H1 (cell line): ENCODE results near the gene ARHGAP4. TPM values are rescaled to one million over a fixed set of nuclear protein-coding genes. Genes with fewer than 3 reads are reported as not detected.

ENCODE experiments used
- CTCF ChIA-PET: fragments of 300-600 bp; sonication (Branson Sonifier 250); formaldehyde crosslinking; loops from one replicate; lab custom pipeline; 2021; ENCODE audit not compliant: partially characterized antibody; lab: Charles Lee
- POLR2A ChIA-PET: fragments of 300-600 bp; sonication (Branson Sonifier 250); formaldehyde crosslinking; loops from one replicate; lab custom pipeline; 2021; ENCODE audit warnings: inconsistent platforms; ENCODE audit not compliant: partially characterized antibody; lab: Charles Lee
- DNase-seq, 2 experiments: peaks; one replicate each; pipeline versions ENCODE4 v3.0.0 to v3.0.0-alpha.2; 2010 to 2022; ENCODE audit warnings: low spot score in 2 of 2, low read depth in 1 of 2, mixed read lengths in 1 of 2
- FAIRE-seq: peaks from 2 replicates; lab custom pipeline; 2011; peaks lifted over from hg19 to GRCh38; lab: Jason Lieb, UNC
- H2AFZ ChIP-seq: 2 replicates; pipeline ENCODE4 v1.8.1; 2012; ENCODE audit warnings: low read length, inconsistent platforms
- H2AK5ac ChIP-seq: 2 replicates; pipeline ENCODE4 v1.6.1; 2013; ENCODE audit warnings: low read depth, low read length
- H2BK120ac ChIP-seq: replicated peaks from 2 replicates; pipeline ENCODE3; 2013; ENCODE audit warnings: low read depth, low read length, inconsistent platforms
- H2BK12ac ChIP-seq: 2 replicates; pipeline ENCODE4 v1.6.1; 2013; ENCODE audit warnings: low read depth, low read length
- H2BK15ac ChIP-seq: 2 replicates; pipeline ENCODE4 v1.6.1; 2013; ENCODE audit warnings: low read length
- H2BK20ac ChIP-seq: 2 replicates; pipeline ENCODE4 v1.6.1; 2013; ENCODE audit warnings: low read length
- H2BK5ac ChIP-seq: 2 replicates; pipeline ENCODE4 v1.6.1; 2013; ENCODE audit warnings: low read depth, low read length
- H3K14ac ChIP-seq: 2 replicates; pipeline ENCODE4 v1.6.1; 2013; ENCODE audit warnings: inconsistent platforms; ENCODE audit not compliant: insufficient read length
- H3K18ac ChIP-seq: 2 replicates; pipeline ENCODE4 v1.6.1; 2013; ENCODE audit warnings: low read length; ENCODE audit errors: extremely low read depth
- H3K23ac ChIP-seq: 2 replicates; pipeline ENCODE4 v1.6.1; 2013; ENCODE audit warnings: inconsistent platforms; ENCODE audit not compliant: insufficient read length
- H3K23me2 ChIP-seq: 2 replicates; pipeline ENCODE4 v1.6.1; 2013; ENCODE audit warnings: low read depth, low read length
- H3K27ac ChIP-seq: 2 replicates; pipeline ENCODE4 v1.6.1; 2011; ENCODE audit warnings: low read depth, low read length, inconsistent platforms
- H3K27me3 ChIP-seq, 4 experiments: replicated peaks in 1 of 4; 1 replicate in 1 of 4; 2 replicates in 3 of 4; pipeline versions ENCODE4 v1.6.1 to v1.8.1; 2011 to 2013; ENCODE audit warnings: low read length in 3 of 4, mild to moderate bottlenecking in 3 of 4, inconsistent platforms in 2 of 4, mixed read lengths in 2 of 4, moderate library complexity in 1 of 4; ENCODE audit not compliant: control insufficient read depth in 3 of 4, insufficient read depth in 3 of 4; ENCODE audit errors: extremely low read depth in 1 of 4
- H3K36me3 ChIP-seq, 4 experiments: 2 replicates each; pipeline versions ENCODE4 v1.6.1 to v1.8.1; 2011 to 2013; ENCODE audit warnings: mild to moderate bottlenecking in 4 of 4, low read length in 3 of 4, moderate library complexity in 2 of 4, control low read depth in 1 of 4, inconsistent platforms in 1 of 4; ENCODE audit not compliant: insufficient read depth in 4 of 4, control insufficient read depth in 2 of 4
- H3K4ac ChIP-seq: replicated peaks from 2 replicates; pipeline ENCODE3; 2013; ENCODE audit warnings: low read length, low read depth, mixed read lengths, inconsistent platforms; ENCODE audit not compliant: insufficient read length
- H3K4me1 ChIP-seq, 4 experiments: replicated peaks in 1 of 4; 1 replicate in 1 of 4; 2 replicates in 3 of 4; pipeline versions ENCODE4 v1.6.1 to v1.8.1; 2011 to 2013; ENCODE audit warnings: low read length in 3 of 4, inconsistent platforms in 2 of 4, mixed read lengths in 1 of 4; ENCODE audit not compliant: insufficient read depth in 4 of 4, control insufficient read depth in 3 of 4
- H3K4me2 ChIP-seq, 2 experiments: 2 replicates each; pipeline versions ENCODE4 v1.6.1 to v1.8.1; 2011 to 2013; ENCODE audit warnings: low read depth in 2 of 2, low read length in 2 of 2, control low read depth in 1 of 2, inconsistent platforms in 1 of 2, mild to moderate bottlenecking in 1 of 2; ENCODE audit not compliant: insufficient read depth in 1 of 2
- H3K4me3 ChIP-seq, 4 experiments: fragments of 200-600, 300-600 bp in 1 of 4; sonication (generic), shearing (Covaris generic), sonication (Bioruptor Twin) in 1 of 4; 2 replicates each; pipeline versions ENCODE4 v1.5.1 to v1.8.1; 2011 to 2016; ENCODE audit warnings: low read length in 4 of 4, low read depth in 3 of 4, control low read depth in 2 of 4, inconsistent platforms in 2 of 4, mild to moderate bottlenecking in 2 of 4, mixed read lengths in 1 of 4, moderate library complexity in 1 of 4; ENCODE audit not compliant: insufficient read depth in 2 of 4; ENCODE audit errors: extremely low read depth in 1 of 4
- H3K56ac ChIP-seq: replicated peaks from 2 replicates; pipeline ENCODE3; 2013; ENCODE audit warnings: low read depth, mild to moderate bottlenecking, mixed read lengths, low read length, inconsistent platforms; ENCODE audit not compliant: insufficient read length
- H3K79me1 ChIP-seq: 2 replicates; pipeline ENCODE4 v1.6.1; 2013; ENCODE audit warnings: low read depth, low read length, control low read depth
- H3K79me2 ChIP-seq, 2 experiments: 2 replicates each; pipeline versions ENCODE4 v1.6.1 to v1.8.1; 2012 to 2013; ENCODE audit warnings: low read length in 2 of 2, mild to moderate bottlenecking in 2 of 2, inconsistent platforms in 1 of 2; ENCODE audit not compliant: insufficient read depth in 2 of 2, control insufficient read depth in 1 of 2
- H3K9ac ChIP-seq, 4 experiments: replicated peaks in 1 of 4; 1 replicate in 1 of 4; 2 replicates in 3 of 4; pipeline versions ENCODE4 v1.6.1 to v1.8.1; 2011 to 2013; ENCODE audit warnings: low read depth in 3 of 4, low read length in 3 of 4, control low read depth in 2 of 4, mild to moderate bottlenecking in 2 of 4, moderate library complexity in 2 of 4, inconsistent platforms in 1 of 4; ENCODE audit errors: extremely low read depth in 1 of 4
- H3K9me3 ChIP-seq, 2 experiments: 2 replicates each; pipeline versions ENCODE4 v1.6.1 to v1.8.1; 2012 to 2013; ENCODE audit warnings: mild to moderate bottlenecking in 2 of 2, moderate library complexity in 2 of 2, control low read depth in 1 of 2, inconsistent platforms in 1 of 2, low read depth in 1 of 2, low read length in 1 of 2, mixed read lengths in 1 of 2; ENCODE audit not compliant: insufficient read depth in 2 of 2
- H4K20me1 ChIP-seq, 2 experiments: replicated peaks in 1 of 2; 2 replicates each; pipeline versions ENCODE3 to v1.8.1; 2011 to 2013; ENCODE audit warnings: inconsistent platforms in 2 of 2, low read length in 2 of 2, mild to moderate bottlenecking in 1 of 2; ENCODE audit not compliant: insufficient read depth in 2 of 2, control insufficient read depth in 1 of 2
- H4K5ac ChIP-seq: 2 replicates; pipeline ENCODE4 v1.6.1; 2013; ENCODE audit warnings: low read length, low read depth, mixed read lengths, inconsistent platforms; ENCODE audit not compliant: insufficient read length
- H4K8ac ChIP-seq: 2 replicates; pipeline ENCODE4 v1.8.0; 2013; ENCODE audit warnings: mild to moderate bottlenecking, moderate library complexity, low read length, inconsistent platforms; ENCODE audit not compliant: insufficient read depth; ENCODE audit errors: extremely low read depth
- H4K91ac ChIP-seq: replicated peaks from 2 replicates; pipeline ENCODE3; 2013; ENCODE audit warnings: low read length, mixed read lengths, inconsistent platforms; ENCODE audit not compliant: insufficient read length
- ASH2L ChIP-seq: fragments of 200-600, 300-600 bp; sonication (generic); IDR thresholded peaks from one replicate; pipeline ENCODE4 v1.7.1; 2017; ENCODE audit warnings: low read length
- CHD1 ChIP-seq: IDR thresholded peaks from 2 replicates; pipeline ENCODE4 v1.6.1; 2012; ENCODE audit warnings: low read depth, low read length, improper control_type of control experiment
- CTBP2 ChIP-seq: IDR thresholded peaks from 2 replicates; pipeline ENCODE4 v1.7.0; 2011; ENCODE audit warnings: borderline replicate concordance, mild to moderate bottlenecking, moderate library complexity, mixed read lengths, low read length; ENCODE audit not compliant: insufficient read depth, insufficient read length
- JUN ChIP-seq: IDR thresholded peaks from 2 replicates; pipeline ENCODE4 v1.6.1; 2011; ENCODE audit warnings: low read depth, mild to moderate bottlenecking, improper control_type of control experiment, low read length
- KDM5A ChIP-seq: fragments of 200-600 bp; IDR thresholded peaks from 2 replicates; pipeline ENCODE4 v1.7.1; 2012; ENCODE audit warnings: mild to moderate bottlenecking, low read length, inconsistent platforms, mixed read lengths
- PHF8 ChIP-seq: fragments of 200-600 bp; sonication (generic); conservative IDR thresholded peaks from 2 replicates; pipeline ENCODE4 v1.7.1; 2012; ENCODE audit warnings: low read depth, mild to moderate bottlenecking, inconsistent platforms, low read length, moderate library complexity
- RXRA ChIP-seq: IDR thresholded peaks from 2 replicates; pipeline ENCODE4 v1.6.1; 2011; ENCODE audit warnings: low read depth, mild to moderate bottlenecking, low read length, moderate library complexity; ENCODE audit not compliant: insufficient read depth
- SUZ12 ChIP-seq: fragments of 200-600 bp; sonication (generic); IDR thresholded peaks from 2 replicates; pipeline ENCODE4 v1.6.1; 2012; ENCODE audit warnings: mild to moderate bottlenecking, inconsistent platforms, low read length, moderate library complexity, mixed read lengths
- TAF1 ChIP-seq: IDR thresholded peaks from 2 replicates; pipeline ENCODE4 v1.6.1; 2011; ENCODE audit warnings: mild to moderate bottlenecking, low read depth, low read length
- TEAD4 ChIP-seq: IDR thresholded peaks from 2 replicates; pipeline ENCODE4 v1.6.1; 2012; ENCODE audit warnings: low read depth, low read length, inconsistent platforms, mixed read lengths
- YY1 ChIP-seq: IDR thresholded peaks from 2 replicates; pipeline ENCODE4 v1.6.1; 2011; ENCODE audit warnings: low read depth, mild to moderate bottlenecking, low read length
- ZNF274 ChIP-seq: IDR thresholded peaks from 2 replicates; pipeline ENCODE4 v1.7.0; 2012; ENCODE audit warnings: low read length, borderline replicate concordance; ENCODE audit errors: extremely low read depth
- WGBS, 2 experiments: shearing (Covaris generic) in 1 of 2; methylation state at CpG; one replicate each; pipeline versions ENCODE4 v1.1.6 to v1.1.7; 2013 to 2015; ENCODE audit warnings: low lambda C conversion rate in 2 of 2, mixed read lengths in 2 of 2, inconsistent platforms in 1 of 2, low coverage in 1 of 2, missing lambda C conversion rate in 1 of 2; ENCODE audit not compliant: insufficient replicate concordance in 2 of 2, insufficient coverage in 1 of 2, insufficient read length in 1 of 2; ENCODE audit errors: extremely low coverage in 1 of 2, missing lambda C conversion rate in 1 of 2; 5-methylcytosine and 5-hydroxymethylcytosine counted together
- polyA plus RNA-seq, 7 experiments: library from polyadenylated mRNA; depleted of rRNA in 3 of 7; stranded (reverse) in 5 of 7; unstranded in 2 of 7; fragments of >200 nt in 5 of 7; fragments of 200-250 nt in 2 of 7; gene quantifications; 1 replicate in 5 of 7; 2 replicates in 1 of 7; 4 replicates in 1 of 7; pipeline versions ENCODE4 v1.2.1 to v1.2.3, GENCODE V29; 2011 to 2013; ENCODE audit warnings: missing spikeins in 2 of 7, mixed read lengths in 2 of 7
- total RNA-seq: library from RNA; stranded (reverse); fragmentation: NEBNext Ultra II Directional; extraction: Animal tissue kit (Norgen Biotek cat#: 25700); gene quantifications from 2 replicates; pipeline ENCODE4 v1.2.1, GENCODE V29; 2021
- TF ChIP-seq, protein P1 (sequence below): IDR thresholded peaks from 2 replicates; pipeline ENCODE4 v1.6.1; 2011; ENCODE audit warnings: low read depth, mild to moderate bottlenecking, low read length; ENCODE audit not compliant: insufficient read depth
- TF ChIP-seq, protein P2 (sequence below): IDR thresholded peaks from 2 replicates; pipeline ENCODE4 v1.6.1; 2012; ENCODE audit warnings: inconsistent platforms

ARHGAP4 gene
- total and polyA plus RNA-seq, 2 of the 8 experiments (the other 6 are each of a cell fraction or from before 2014, with no cell fraction given), result 23.9 to 26.0 TPM

DNA sequence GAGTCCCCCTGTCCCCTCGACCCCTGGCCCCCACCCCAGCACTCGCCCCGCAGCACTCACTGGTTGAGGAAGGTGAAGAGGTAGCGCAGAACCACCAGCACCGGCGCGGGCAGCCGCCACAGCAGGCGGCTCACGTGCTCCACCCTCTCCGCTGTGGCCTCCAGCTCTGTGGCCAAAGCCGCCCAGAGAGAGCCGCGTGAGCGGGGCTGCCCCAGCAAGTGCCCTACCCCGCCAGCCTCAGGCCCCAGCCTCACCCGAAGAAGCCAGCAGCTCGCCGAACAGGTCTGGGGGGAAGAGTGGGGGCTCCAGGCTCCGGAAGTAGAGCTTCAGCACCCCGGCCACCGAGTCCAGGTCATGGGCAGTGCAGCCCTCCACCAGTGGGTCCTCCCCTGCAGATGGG is 15.6 kb downstream of the ARHGAP4 start:
- no peak overlapping the region for H3K23ac ChIP-seq
- no peak overlapping the region for H3K56ac ChIP-seq
- H3K4me3 ChIP-seq, result no peak overlapping the region
- no peaks in the 10 kb centered on the region for H3K27me3 ChIP-seq
- H2BK5ac ChIP-seq, result no peak overlapping the region
- no peak overlapping the region for H3K4ac ChIP-seq
- no peak overlapping the region for H4K5ac ChIP-seq
- peaks cover 0 to 3% (median 0%) of the 10 kb centered on the region in 4 experiments; a peak in 1 of 7 replicates for H3K4me1 ChIP-seq
- ChIA-PET POLR2A (interaction anchor here (0.9 to 1.9 kb wide), 7 partner anchors 8 to 116 kb away, joined by 3 to 9 read pairs (median 3); partner anchors contain the start of genes ARHGAP4, IDH3G and SSR4), CTCF (interaction anchor here (0.6 to 5.7 kb wide), 15 partner anchors 10 to 147 kb away, joined by 3 to 65 read pairs (median 3); partner anchors contain the start of genes ARHGAP4 and L1CAM)
- no peaks in the 10 kb centered on the region for H3K79me1 ChIP-seq
- H3K14ac ChIP-seq, result no peak overlapping the region
- H3K4me2 ChIP-seq, result no peak overlapping the region
- 100% methylated on average over 1 of the region's 22 CpGs; no CpG with 5 or more reads in 1 of the 2 experiments for whole genome bisulfite sequencing, 2 experiments
- no peaks in the 10 kb centered on the region for H3K9me3 ChIP-seq
- no peak overlapping the region for H2BK15ac ChIP-seq
- H4K20me1 ChIP-seq, result no peaks in the 10 kb centered on the region
- H3K23me2 ChIP-seq, result no peaks in the 10 kb centered on the region
- no peak overlapping the region for H2AK5ac ChIP-seq
- H4K91ac ChIP-seq, result no peak overlapping the region
- no peak for FAIRE-seq
- no peak overlapping the region for H2BK20ac ChIP-seq
- H3K18ac ChIP-seq, result no peak overlapping the region
- DNase-seq, result no peak
- no peak overlapping the region for H2BK120ac ChIP-seq
- no peak overlapping the region for H2AFZ ChIP-seq
- H3K36me3 ChIP-seq, result no peaks in the 10 kb centered on the region; a peak in 1 of 8 replicates
- H3K79me2 ChIP-seq, result no peaks in the 10 kb centered on the region
- H2BK12ac ChIP-seq, result no peak overlapping the region
- H3K9ac ChIP-seq, result no peak overlapping the region
- no peak overlapping the region for H3K27ac ChIP-seq
- no peak overlapping the region for H4K8ac ChIP-seq
- TF ChIP-seq SUZ12, result no peak
- no peak for TF ChIP-seq TAF1
- no peak for TF ChIP-seq PHF8
- no peak for TF ChIP-seq RXRA
- TF ChIP-seq TEAD4, result no peak
- no peak for TF ChIP-seq JUN
- no peak for TF ChIP-seq YY1
- TF ChIP-seq KDM5A, result no peak
- TF ChIP-seq, protein P1, sequence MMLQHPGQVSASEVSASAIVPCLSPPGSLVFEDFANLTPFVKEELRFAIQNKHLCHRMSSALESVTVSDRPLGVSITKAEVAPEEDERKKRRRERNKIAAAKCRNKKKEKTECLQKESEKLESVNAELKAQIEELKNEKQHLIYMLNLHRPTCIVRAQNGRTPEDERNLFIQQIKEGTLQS, result no peak
- TF ChIP-seq, protein P2, sequence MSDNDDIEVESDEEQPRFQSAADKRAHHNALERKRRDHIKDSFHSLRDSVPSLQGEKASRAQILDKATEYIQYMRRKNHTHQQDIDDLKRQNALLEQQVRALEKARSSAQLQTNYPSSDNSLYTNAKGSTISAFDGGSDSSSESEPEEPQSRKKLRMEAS, result no peak
- no peak for TF ChIP-seq CTBP2
- TF ChIP-seq CHD1, result no peak
- TF ChIP-seq ASH2L, result no peak
- no peak for TF ChIP-seq ZNF274
